Keratinocyte (primary cell): ENCODE results near the gene FRS3. TPM values are rescaled to one million over a fixed set of nuclear protein-coding genes. Genes with fewer than 3 reads are reported as not detected.

ENCODE experiments used
- DNase-seq: peaks from one replicate; pipeline ENCODE4 v3.0.0-alpha.2; 2011; ENCODE audit warnings: low read depth, missing footprints, low spot score
- FAIRE-seq: peaks from 2 replicates; lab custom pipeline; 2011; peaks lifted over from hg19 to GRCh38; lab: Jason Lieb, UNC
- H2AFZ ChIP-seq: 2 replicates; pipeline ENCODE4 v1.6.0; 2012; ENCODE audit warnings: low read length, control low read depth, inconsistent platforms; ENCODE audit not compliant: control insufficient read depth
- H3K27ac ChIP-seq: 2 replicates; pipeline ENCODE4 v1.5.1; 2011; ENCODE audit warnings: low read length; ENCODE audit not compliant: control insufficient read depth, insufficient read depth
- H3K27me3 ChIP-seq: 3 replicates; pipeline ENCODE4 v1.6.0; 2011; ENCODE audit warnings: low read length; ENCODE audit not compliant: control insufficient read depth, insufficient read depth; ENCODE audit errors: extremely low read depth
- H3K36me3 ChIP-seq, 2 experiments: 2 replicates in 1 of 2; 3 replicates in 1 of 2; pipeline ENCODE4 v1.5.1; 2011; ENCODE audit warnings: low read length in 2 of 2, mild to moderate bottlenecking in 1 of 2; ENCODE audit not compliant: control insufficient read depth in 2 of 2, insufficient read depth in 2 of 2; ENCODE audit errors: extremely low read depth in 1 of 2
- H3K4me1 ChIP-seq: 3 replicates; pipeline ENCODE4 v1.5.1; 2011; ENCODE audit warnings: low read length; ENCODE audit not compliant: control insufficient read depth, insufficient read depth; ENCODE audit errors: extremely low read depth
- H3K4me2 ChIP-seq: 3 replicates; pipeline ENCODE4 v1.6.0; 2011; ENCODE audit warnings: low read depth, low read length; ENCODE audit not compliant: control insufficient read depth, insufficient read depth; ENCODE audit errors: extremely low read depth
- H3K4me3 ChIP-seq, 3 experiments: fragments of 200-600 bp in 1 of 3; sonication (generic) in 1 of 3; 2 replicates in 2 of 3; 3 replicates in 1 of 3; pipeline ENCODE4 v1.5.1; 2011 to 2016; ENCODE audit warnings: low read length in 3 of 3, mild to moderate bottlenecking in 3 of 3, control low read depth in 2 of 3, inconsistent platforms in 1 of 3, low read depth in 1 of 3, mixed read lengths in 1 of 3, mixed run types in 1 of 3, moderate library complexity in 1 of 3; ENCODE audit not compliant: control insufficient read depth in 2 of 3, insufficient read depth in 2 of 3; ENCODE audit errors: extremely low read depth in 1 of 3
- H3K79me2 ChIP-seq: 2 replicates; pipeline ENCODE4 v1.6.0; 2012; ENCODE audit warnings: low read length; ENCODE audit not compliant: control insufficient read depth, insufficient read depth
- H3K9ac ChIP-seq: 3 replicates; pipeline ENCODE4 v1.6.0; 2011; ENCODE audit warnings: low read length; ENCODE audit not compliant: control insufficient read depth, insufficient read depth; ENCODE audit errors: extremely low read depth
- H3K9me1 ChIP-seq: 3 replicates; pipeline ENCODE4 v1.6.0; 2011; ENCODE audit warnings: low read length; ENCODE audit not compliant: control insufficient read depth, insufficient read depth; ENCODE audit errors: extremely low read depth
- H3K9me3 ChIP-seq: 2 replicates; pipeline ENCODE4 v1.5.1; 2012; ENCODE audit warnings: low read depth, low read length; ENCODE audit not compliant: control insufficient read depth
- H4K20me1 ChIP-seq: 3 replicates; pipeline ENCODE4 v1.6.0; 2011; ENCODE audit warnings: low read length; ENCODE audit not compliant: control insufficient read depth, insufficient read depth; ENCODE audit errors: extremely low read depth
- EZH2 ChIP-seq: IDR thresholded peaks from one replicate; pipeline ENCODE4 v1.6.1; 2012; ENCODE audit warnings: inconsistent platforms, mild to moderate bottlenecking, low read length, moderate library complexity
- dilution Hi-C: fragments of 300-500 bp; cut with MboI; formaldehyde crosslinking; loops from one replicate; pipeline ENCODE4 v1.7.0; 2020; ENCODE audit warnings: low sequenced_read_pairs; ENCODE audit not compliant: extremely low pct_ligation_motif_present
- polyA plus RNA-seq, 5 experiments: library from polyadenylated mRNA; depleted of rRNA in 3 of 5; stranded (reverse) in 3 of 5; stranded (forward) in 1 of 5; unstranded in 1 of 5; fragments of >200 nt; gene quantifications; 1 replicate in 1 of 5; 2 replicates in 3 of 5; 3 replicates in 1 of 5; pipeline versions ENCODE4 v1.2.1 to v1.2.3, GENCODE V29; 2011 to 2012; ENCODE audit warnings: missing spikeins in 2 of 5, low read depth in 1 of 5, low replicate concordance in 1 of 5
- TF ChIP-seq, protein P1 (sequence below), 3 experiments: IDR thresholded peaks in 1 of 3; conservative IDR thresholded peaks in 1 of 3; optimal IDR thresholded peaks in 1 of 3; 2 replicates in 2 of 3; 3 replicates in 1 of 3; pipeline versions ENCODE3 to v1.5.1; 2011; ENCODE audit warnings: low read length in 3 of 3, mild to moderate bottlenecking in 3 of 3, moderate library complexity in 2 of 3, control low read depth in 1 of 3, inconsistent platforms in 1 of 3; ENCODE audit not compliant: insufficient read depth in 2 of 3; ENCODE audit errors: extremely low read depth in 1 of 3

FRS3 gene
- polyA plus RNA-seq, 1 donor (not counting 4 experiments of a cell fraction or from before 2014, with no cell fraction given) = 2.0 TPM

DNA sequence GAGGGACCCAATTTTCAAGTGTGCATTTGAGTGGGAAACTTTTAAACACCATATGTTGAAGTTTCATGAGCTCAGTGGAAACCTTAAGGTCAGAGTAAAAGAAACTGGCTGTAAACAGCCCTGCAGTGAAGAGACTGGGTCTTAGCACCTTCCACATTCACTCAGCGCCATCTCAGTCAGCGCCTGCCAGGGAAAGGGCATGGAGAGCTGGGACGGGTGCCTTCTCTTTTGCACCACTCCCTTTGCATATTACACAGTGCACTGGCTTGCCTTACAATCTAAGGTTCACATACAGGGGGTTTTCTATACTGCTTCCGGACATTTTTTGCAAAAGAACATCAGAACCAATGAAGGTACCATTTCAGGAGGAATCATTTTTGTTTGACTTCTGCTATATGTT lies 12.3 kb upstream of the FRS3 start:
- Histone ChIP-seq H3K9me1 (no peaks in the 10 kb centered on the region), H3K36me3 (peaks cover 18% of the 10 kb centered on the region in 2 experiments), H4K20me1 (no peaks in the 10 kb centered on the region), H3K4me1 (peaks cover 5% of the 10 kb centered on the region), H3K79me2 (peaks cover 17% of the 10 kb centered on the region), H3K27me3 (no peaks in the 10 kb centered on the region), H3K4me2 (no peak overlapping the region), H3K9me3 (no peaks in the 10 kb centered on the region), H3K4me3 (no peak overlapping the region), H3K9ac (no peak overlapping the region), H3K27ac (no peak overlapping the region), H2AFZ (no peak overlapping the region)
- FAIRE-seq (no peak), DNase-seq (no peak)
- TF ChIP-seq EZH2 = no peak
- TF ChIP-seq, protein P1, sequence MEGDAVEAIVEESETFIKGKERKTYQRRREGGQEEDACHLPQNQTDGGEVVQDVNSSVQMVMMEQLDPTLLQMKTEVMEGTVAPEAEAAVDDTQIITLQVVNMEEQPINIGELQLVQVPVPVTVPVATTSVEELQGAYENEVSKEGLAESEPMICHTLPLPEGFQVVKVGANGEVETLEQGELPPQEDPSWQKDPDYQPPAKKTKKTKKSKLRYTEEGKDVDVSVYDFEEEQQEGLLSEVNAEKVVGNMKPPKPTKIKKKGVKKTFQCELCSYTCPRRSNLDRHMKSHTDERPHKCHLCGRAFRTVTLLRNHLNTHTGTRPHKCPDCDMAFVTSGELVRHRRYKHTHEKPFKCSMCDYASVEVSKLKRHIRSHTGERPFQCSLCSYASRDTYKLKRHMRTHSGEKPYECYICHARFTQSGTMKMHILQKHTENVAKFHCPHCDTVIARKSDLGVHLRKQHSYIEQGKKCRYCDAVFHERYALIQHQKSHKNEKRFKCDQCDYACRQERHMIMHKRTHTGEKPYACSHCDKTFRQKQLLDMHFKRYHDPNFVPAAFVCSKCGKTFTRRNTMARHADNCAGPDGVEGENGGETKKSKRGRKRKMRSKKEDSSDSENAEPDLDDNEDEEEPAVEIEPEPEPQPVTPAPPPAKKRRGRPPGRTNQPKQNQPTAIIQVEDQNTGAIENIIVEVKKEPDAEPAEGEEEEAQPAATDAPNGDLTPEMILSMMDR (optimal IDR thresholded peaks at IDR 0.05 in 1 of 3, IDR thresholded peaks at IDR 0.05 in 1 of 3, conservative IDR thresholded peaks at IDR 0.05 in 1 of 3; ENCODE audit: extremely low read depth in 1 of 3, insufficient read depth in 2 of 3, low read length in 3 of 3) = no peak
- dilution Hi-C loops = no loop called here

DNA sequence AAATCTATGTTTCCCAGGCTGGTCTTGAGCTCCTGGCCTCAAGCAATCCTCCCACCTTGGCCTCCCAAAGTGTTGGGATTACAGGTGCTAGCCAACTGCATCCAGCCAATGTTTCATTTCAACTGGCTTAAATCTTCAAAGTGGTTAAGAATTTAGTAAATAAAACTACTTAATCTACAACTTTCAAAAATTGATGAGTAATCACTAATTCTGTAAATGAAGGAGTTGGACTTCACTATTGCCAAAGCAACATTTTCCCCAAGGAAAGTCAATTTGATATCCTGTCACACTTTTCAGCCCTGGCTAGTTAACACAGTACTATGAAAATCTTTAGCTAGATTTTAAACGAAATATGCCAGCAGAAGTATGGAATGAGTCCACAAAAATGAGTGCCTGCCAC lies 11.6 kb upstream of the FRS3 start:
- H3K27me3 ChIP-seq = no peaks in the 10 kb centered on the region
- H3K79me2 ChIP-seq = peaks cover 17% of the 10 kb centered on the region
- TF ChIP-seq, protein P1 (optimal IDR thresholded peaks at IDR 0.05 in 1 of 3, IDR thresholded peaks at IDR 0.05 in 1 of 3, conservative IDR thresholded peaks at IDR 0.05 in 1 of 3; ENCODE audit: extremely low read depth in 1 of 3, insufficient read depth in 2 of 3, low read length in 3 of 3) = no peak
- no peak overlapping the region for H3K27ac ChIP-seq
- no peak overlapping the region for H3K9ac ChIP-seq
- H3K4me1 ChIP-seq = peaks cover 5% of the 10 kb centered on the region
- FAIRE-seq (no peak), DNase-seq (no peak)
- no peaks in the 10 kb centered on the region for H3K9me3 ChIP-seq
- peaks cover 16 to 18% of the 10 kb centered on the region in 2 experiments for H3K36me3 ChIP-seq
- no peak overlapping the region for H3K4me2 ChIP-seq
- no peak overlapping the region for H3K4me3 ChIP-seq
- H4K20me1 ChIP-seq = no peaks in the 10 kb centered on the region
- H2AFZ ChIP-seq = no peak overlapping the region
- dilution Hi-C loops = no loop called here
- no peaks in the 10 kb centered on the region for H3K9me1 ChIP-seq
